A549 (cell line): ENCODE results near the gene ADGRL3. TPM values are rescaled to one million over a fixed set of nuclear protein-coding genes. Genes with fewer than 3 reads are reported as not detected.

Source experiments
- ATAC-seq, 2 experiments: fragments of 200-7000 bp in 1 of 2; fragments of >200 bp in 1 of 2; cut with Nextera tagmentation in 1 of 2; cut with Tn5 transposase in 1 of 2; 3 replicates each; pipeline versions ENCODE4 v1.8.0 to v1.9.1; 2018 to 2020; ENCODE audit warnings: mild to moderate bottlenecking in 1 of 2, moderate library complexity in 1 of 2
- CTCF ChIA-PET: fragments of 300-600 bp; sonication (Branson Sonifier 250); formaldehyde crosslinking; extraction: SDS; loops from one replicate; lab custom pipeline; 2021; ENCODE audit warnings: antibody characterized with exemption, inconsistent platforms; lab: Yijun Ruan, JAX
- POLR2A ChIA-PET: fragments of 350-600 bp; formaldehyde crosslinking; extraction: SDS; loops from one replicate; lab custom pipeline; 2021; ENCODE audit warnings: antibody characterized with exemption, inconsistent platforms; lab: Yijun Ruan, JAX
- DNase-seq, 2 experiments: peaks; one replicate each; pipeline versions ENCODE4 v3.0.0 to v3.0.0-alpha.2; 2011 to 2016; ENCODE audit warnings: low read depth in 1 of 2, low spot score in 1 of 2
- FAIRE-seq: peaks from 2 replicates; lab custom pipeline; 2011; peaks lifted over from hg19 to GRCh38; lab: Jason Lieb, UNC
- H3K27ac ChIP-seq, 2 experiments: fragments of >200 bp; sonication (Bioruptor Twin); formaldehyde crosslinking; 3 replicates each; pipeline ENCODE4 v1.5.1; 2016 to 2017
- H3K4me1 ChIP-seq: fragments of >200 bp; sonication (Bioruptor Twin); formaldehyde crosslinking; 3 replicates; pipeline ENCODE4 v1.6.1; 2016
- H3K4me2 ChIP-seq: fragments of >200 bp; sonication (Bioruptor Twin); formaldehyde crosslinking; 3 replicates; pipeline ENCODE4 v1.6.1; 2016
- H3K4me3 ChIP-seq: fragments of >200 bp; sonication (Bioruptor Twin); formaldehyde crosslinking; 3 replicates; pipeline ENCODE4 v1.5.1; 2016
- H3K9me3 ChIP-seq: fragments of >200 bp; sonication (Bioruptor Twin); formaldehyde crosslinking; 3 replicates; pipeline ENCODE4 v1.6.1; 2016
- BHLHE40 ChIP-seq: IDR thresholded peaks from 2 replicates; pipeline ENCODE4 v1.6.1; 2012; ENCODE audit warnings: low read depth, low read length, inconsistent platforms
- CEBPB ChIP-seq, 2 experiments: fragments of >200 bp in 1 of 2; sonication (Bioruptor Twin) in 1 of 2; formaldehyde crosslinking in 1 of 2; IDR thresholded peaks; 2 replicates each; pipeline ENCODE4 v1.6.1; 2012 to 2016
- CHD4 ChIP-seq: fragments of 200-600 bp; sonication (generic); IDR thresholded peaks from 2 replicates; pipeline ENCODE4 v1.6.1; 2016; ENCODE audit warnings: antibody characterized with exemption, mild to moderate bottlenecking, borderline replicate concordance
- EHMT2 ChIP-seq: fragments of 200-600 bp; sonication (generic); IDR thresholded peaks from 2 replicates; pipeline ENCODE4 v1.6.1; 2016; ENCODE audit warnings: antibody characterized with exemption, low read depth, mild to moderate bottlenecking, moderate library complexity
- FOSB ChIP-seq: fragments of 250-450 bp; sonication (Bioruptor Pico); IDR thresholded peaks from 2 replicates; pipeline ENCODE4 v1.5.0; 2020; ENCODE audit warnings: mild to moderate bottlenecking, moderate library complexity
- GATA3 ChIP-seq: IDR thresholded peaks from 2 replicates; pipeline ENCODE4 v1.6.1; 2012; ENCODE audit warnings: borderline replicate concordance
- HEYL ChIP-seq: fragments of 250-450 bp; sonication (Bioruptor Pico); IDR thresholded peaks from 2 replicates; pipeline ENCODE4 v1.8.0; 2021; ENCODE audit warnings: mild to moderate bottlenecking, moderate library complexity
- HOXB13 ChIP-seq: fragments of 250-450 bp; sonication (Bioruptor Pico); IDR thresholded peaks from 2 replicates; pipeline ENCODE4 v1.5.0; 2020; ENCODE audit warnings: low read depth, mild to moderate bottlenecking, moderate library complexity
- JUN ChIP-seq, 2 experiments: fragments of >200 bp; sonication (Bioruptor Twin); formaldehyde crosslinking; IDR thresholded peaks; 2 replicates in 1 of 2; 3 replicates in 1 of 2; pipeline ENCODE4 v1.6.1; 2016 to 2017
- JUNB ChIP-seq: fragments of >200 bp; sonication (Bioruptor Twin); formaldehyde crosslinking; IDR thresholded peaks from 2 replicates; pipeline ENCODE4 v1.6.1; 2016
- KDM1A ChIP-seq: fragments of 200-600 bp; sonication (generic); IDR thresholded peaks from 2 replicates; pipeline ENCODE4 v1.6.1; 2016; ENCODE audit warnings: low read depth, mild to moderate bottlenecking
- MAZ ChIP-seq: fragments of 150-350 bp; IDR thresholded peaks from 2 replicates; pipeline ENCODE4 v1.6.1; 2014; ENCODE audit warnings: antibody characterized with exemption, low read depth, low read length, borderline replicate concordance
- MYC ChIP-seq: IDR thresholded peaks from 2 replicates; pipeline ENCODE4 v1.6.1; 2012; ENCODE audit warnings: mild to moderate bottlenecking, inconsistent platforms, low read length, improper control_type of control experiment, borderline replicate concordance
- NFE2L2 ChIP-seq: fragments of 150-350 bp; conservative IDR thresholded peaks from 2 replicates; pipeline ENCODE4 v1.6.1; 2014; ENCODE audit warnings: low read length
- NPAS2 ChIP-seq: fragments of 250-450 bp; sonication (Bioruptor Pico); IDR thresholded peaks from 2 replicates; pipeline ENCODE4 v1.8.0; 2022; ENCODE audit warnings: mild to moderate bottlenecking, moderate library complexity, borderline replicate concordance
- PHF8 ChIP-seq: fragments of 200-600 bp; sonication (generic); IDR thresholded peaks from 2 replicates; pipeline ENCODE4 v1.6.1; 2016; ENCODE audit warnings: low read depth, mild to moderate bottlenecking, antibody characterized with exemption, moderate library complexity, borderline replicate concordance
- POLR2A ChIP-seq: IDR thresholded peaks from 2 replicates; pipeline ENCODE4 v1.6.1; 2012; ENCODE audit warnings: mild to moderate bottlenecking, low read length
- RCOR1 ChIP-seq: fragments of 150-350 bp; IDR thresholded peaks from 2 replicates; pipeline ENCODE4 v1.6.1; 2014; ENCODE audit warnings: antibody characterized with exemption, low read length, low read depth
- RNF2 ChIP-seq: fragments of 200-600 bp; sonication (generic); IDR thresholded peaks from 2 replicates; pipeline ENCODE4 v1.6.1; 2016; ENCODE audit warnings: low read depth, mild to moderate bottlenecking, antibody characterized with exemption, moderate library complexity, borderline replicate concordance
- SREBF2 ChIP-seq: fragments of 450-650 bp; IDR thresholded peaks from 2 replicates; pipeline ENCODE4 v1.6.1; 2014; ENCODE audit warnings: mild to moderate bottlenecking, moderate library complexity
- TFCP2L1 ChIP-seq: fragments of 250-450 bp; sonication (Bioruptor Pico); IDR thresholded peaks from 2 replicates; pipeline ENCODE4 v1.5.0; 2021; ENCODE audit warnings: mild to moderate bottlenecking
- TP53 ChIP-seq: fragments of 250-450 bp; sonication (Bioruptor Pico); IDR thresholded peaks from 2 replicates; pipeline ENCODE4 v1.5.0; 2021; ENCODE audit warnings: mild to moderate bottlenecking, moderate library complexity
- ZSCAN20 ChIP-seq: fragments of 250-450 bp; sonication (Bioruptor Pico); IDR thresholded peaks from 2 replicates; pipeline ENCODE4 v1.8.0; 2022; ENCODE audit warnings: mild to moderate bottlenecking, moderate library complexity
- WGBS: methylation state at CpG from one replicate; pipeline ENCODE4 v1.1.6; 2017; ENCODE audit errors: missing lambda C conversion rate; 5-methylcytosine and 5-hydroxymethylcytosine counted together
- polyA plus RNA-seq, 4 experiments: library from polyadenylated mRNA; depleted of rRNA in 3 of 4; stranded (reverse); fragments of >200 nt; fragmentation: RNase III in 1 of 4; extraction: RNeasy Plus Mini Kit Qiagen cat#74134 plus additional on column Dnase treatment in 1 of 4; gene quantifications; 2 replicates in 3 of 4; 3 replicates in 1 of 4; pipeline ENCODE4 v1.2.3, GENCODE V29; 2011 to 2017
- TF ChIP-seq, protein P1 (sequence below): fragments of >200 bp; sonication (Bioruptor Twin); formaldehyde crosslinking; IDR thresholded peaks from 2 replicates; pipeline ENCODE4 v1.6.1; 2016
- TF ChIP-seq, protein P2 (sequence below): IDR thresholded peaks from 2 replicates; pipeline ENCODE4 v1.6.1; 2012
- TF ChIP-seq, protein P3 (sequence below): fragments of 450-650 bp; IDR thresholded peaks from 2 replicates; pipeline ENCODE4 v1.6.1; 2014; ENCODE audit warnings: antibody characterized with exemption
- TF ChIP-seq, protein P4 (sequence below): fragments of >200 bp; sonication (Bioruptor Twin); formaldehyde crosslinking; IDR thresholded peaks from 3 replicates; pipeline ENCODE4 v1.6.1; 2016

ADGRL3 gene
- polyA plus RNA-seq, 2 of the 4 experiments (the other 2 are of a cell fraction), result 0.05 to 0.12 TPM

DNA sequence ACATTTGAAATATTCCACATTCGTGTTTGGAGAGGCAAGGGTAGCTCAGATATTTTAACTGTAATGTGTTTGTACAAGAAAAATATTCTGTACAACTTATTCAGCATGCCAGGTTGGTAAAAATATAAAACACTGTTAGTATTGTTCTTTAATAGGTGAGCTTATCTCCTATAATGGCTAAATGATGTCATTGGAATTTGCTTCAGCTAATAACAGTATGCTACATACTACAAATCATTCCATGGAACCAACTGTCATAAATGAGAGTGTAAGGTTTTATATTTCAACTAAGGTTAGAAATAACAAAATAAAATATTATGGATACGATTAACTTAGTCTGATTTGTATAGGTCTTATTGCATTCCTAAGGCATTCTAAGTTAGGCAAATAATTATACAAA is 206.6 kb downstream of the ADGRL3 start (continued):
- TF ChIP-seq RNF2, result no peak
- TF ChIP-seq, protein P1, sequence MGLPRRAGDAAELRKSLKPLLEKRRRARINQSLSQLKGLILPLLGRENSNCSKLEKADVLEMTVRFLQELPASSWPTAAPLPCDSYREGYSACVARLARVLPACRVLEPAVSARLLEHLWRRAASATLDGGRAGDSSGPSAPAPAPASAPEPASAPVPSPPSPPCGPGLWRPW, result no peak
- no peak for TF ChIP-seq HOXB13
- TF ChIP-seq, protein P2, sequence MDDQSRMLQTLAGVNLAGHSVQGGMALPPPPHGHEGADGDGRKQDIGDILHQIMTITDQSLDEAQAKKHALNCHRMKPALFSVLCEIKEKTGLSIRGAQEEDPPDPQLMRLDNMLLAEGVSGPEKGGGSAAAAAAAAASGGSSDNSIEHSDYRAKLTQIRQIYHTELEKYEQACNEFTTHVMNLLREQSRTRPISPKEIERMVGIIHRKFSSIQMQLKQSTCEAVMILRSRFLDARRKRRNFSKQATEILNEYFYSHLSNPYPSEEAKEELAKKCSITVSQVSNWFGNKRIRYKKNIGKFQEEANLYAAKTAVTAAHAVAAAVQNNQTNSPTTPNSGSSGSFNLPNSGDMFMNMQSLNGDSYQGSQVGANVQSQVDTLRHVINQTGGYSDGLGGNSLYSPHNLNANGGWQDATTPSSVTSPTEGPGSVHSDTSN, result no peak
- TF ChIP-seq CEBPB (IDR thresholded peaks at IDR 0.05), result no peak
- TF ChIP-seq ZSCAN20, result no peak
- no peak for TF ChIP-seq TP53 (CRISPR knock-in tag)
- TF ChIP-seq NFE2L2, result no peak
- no peak for TF ChIP-seq EHMT2
- TF ChIP-seq JUNB, result no peak
- no peak for TF ChIP-seq NPAS2
- no peak for TF ChIP-seq GATA3

DNA sequence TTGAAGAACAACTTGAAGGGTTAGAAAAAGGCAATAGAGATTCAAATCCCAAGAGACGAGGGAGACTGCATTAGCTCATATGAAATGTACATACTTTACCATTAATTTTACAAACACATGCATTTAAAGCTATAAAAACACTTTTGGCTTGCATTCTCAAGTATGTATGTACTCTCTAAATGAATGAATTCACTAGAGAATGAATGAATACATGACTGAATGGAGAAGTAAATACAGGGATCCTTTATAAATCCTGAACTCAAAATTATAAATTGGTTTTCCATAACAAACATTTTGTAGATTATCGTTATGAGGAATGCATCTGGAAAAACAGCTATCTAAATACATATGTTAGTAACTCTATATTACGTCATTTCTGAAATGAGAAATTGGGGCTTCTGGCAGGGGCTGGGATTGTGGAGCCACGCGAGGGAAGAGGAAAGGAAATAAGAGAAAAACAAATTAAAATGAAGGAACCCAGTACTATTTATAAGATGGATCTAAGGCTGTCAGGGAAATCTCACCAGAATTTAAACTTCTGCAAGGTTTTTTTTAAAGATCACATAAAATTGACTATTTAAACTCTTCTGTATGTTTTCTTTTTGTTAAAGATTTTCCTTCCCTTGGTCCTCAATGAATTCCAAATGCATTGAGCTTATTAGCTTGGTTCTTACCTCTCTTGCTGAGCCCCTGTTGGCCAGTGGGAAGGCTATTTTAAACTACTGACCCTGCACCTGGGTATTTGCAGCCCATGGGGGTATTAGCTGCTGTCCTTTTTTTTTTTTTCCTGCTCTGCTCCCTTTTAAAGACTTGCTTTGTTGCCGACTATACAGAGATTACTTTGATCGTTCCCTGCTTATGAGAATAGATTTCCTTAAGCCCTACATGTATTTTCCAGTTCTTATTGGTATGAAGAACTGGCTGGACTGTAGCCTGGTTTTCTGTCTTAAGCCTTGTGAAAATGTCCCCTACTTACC is 207.8 kb downstream of the ADGRL3 start:
- TF ChIP-seq CEBPB (IDR thresholded peaks at IDR 0.05) (no peak), BHLHE40 (no peak), SREBF2 (no peak), RCOR1 (no peak), POLR2A (no peak), FOSB (CRISPR knock-in tag) (no peak), TFCP2L1 (CRISPR knock-in tag) (no peak), CHD4 (no peak), MAZ (no peak), MYC (no peak), KDM1A (no peak), GATA3 (no peak), JUN (IDR thresholded peaks at IDR 0.05) (no peak), HEYL (CRISPR knock-in tag) (no peak), PHF8 (no peak)
- TF ChIP-seq, protein P3, sequence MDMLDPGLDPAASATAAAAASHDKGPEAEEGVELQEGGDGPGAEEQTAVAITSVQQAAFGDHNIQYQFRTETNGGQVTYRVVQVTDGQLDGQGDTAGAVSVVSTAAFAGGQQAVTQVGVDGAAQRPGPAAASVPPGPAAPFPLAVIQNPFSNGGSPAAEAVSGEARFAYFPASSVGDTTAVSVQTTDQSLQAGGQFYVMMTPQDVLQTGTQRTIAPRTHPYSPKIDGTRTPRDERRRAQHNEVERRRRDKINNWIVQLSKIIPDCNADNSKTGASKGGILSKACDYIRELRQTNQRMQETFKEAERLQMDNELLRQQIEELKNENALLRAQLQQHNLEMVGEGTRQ, result no peak
- TF ChIP-seq, protein P2, result no peak
- TF ChIP-seq, protein P4, sequence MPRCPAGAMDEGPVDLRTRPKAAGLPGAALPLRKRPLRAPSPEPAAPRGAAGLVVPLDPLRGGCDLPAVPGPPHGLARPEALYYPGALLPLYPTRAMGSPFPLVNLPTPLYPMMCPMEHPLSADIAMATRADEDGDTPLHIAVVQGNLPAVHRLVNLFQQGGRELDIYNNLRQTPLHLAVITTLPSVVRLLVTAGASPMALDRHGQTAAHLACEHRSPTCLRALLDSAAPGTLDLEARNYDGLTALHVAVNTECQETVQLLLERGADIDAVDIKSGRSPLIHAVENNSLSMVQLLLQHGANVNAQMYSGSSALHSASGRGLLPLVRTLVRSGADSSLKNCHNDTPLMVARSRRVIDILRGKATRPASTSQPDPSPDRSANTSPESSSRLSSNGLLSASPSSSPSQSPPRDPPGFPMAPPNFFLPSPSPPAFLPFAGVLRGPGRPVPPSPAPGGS, result no peak
- no peak overlapping the region for H3K27ac ChIP-seq
- no peaks in the 10 kb centered on the region for H3K4me1 ChIP-seq
- no peak for DNase-seq
- H3K4me3 ChIP-seq, result no peak overlapping the region
- H3K4me2 ChIP-seq, result no peak overlapping the region
- H3K9me3 ChIP-seq, result no peaks in the 10 kb centered on the region
- ATAC-seq, result no peak
- no peak for FAIRE-seq
- ChIA-PET CTCF (no interaction called here), POLR2A (no interaction called here)
- WGBS, result 46% methylated on average over 7 of the region's 7 CpGs
